DMS 273 treated with DMSO at 0.1 percent for 48 hours (cell line): ENCODE data around the gene CAV1.

ENCODE experiments used
- DNase-seq: peaks from one replicate; lab custom pipeline; 2025; lab: John Stamatoyannopoulos, UW

The CAV1 gene

DNA sequence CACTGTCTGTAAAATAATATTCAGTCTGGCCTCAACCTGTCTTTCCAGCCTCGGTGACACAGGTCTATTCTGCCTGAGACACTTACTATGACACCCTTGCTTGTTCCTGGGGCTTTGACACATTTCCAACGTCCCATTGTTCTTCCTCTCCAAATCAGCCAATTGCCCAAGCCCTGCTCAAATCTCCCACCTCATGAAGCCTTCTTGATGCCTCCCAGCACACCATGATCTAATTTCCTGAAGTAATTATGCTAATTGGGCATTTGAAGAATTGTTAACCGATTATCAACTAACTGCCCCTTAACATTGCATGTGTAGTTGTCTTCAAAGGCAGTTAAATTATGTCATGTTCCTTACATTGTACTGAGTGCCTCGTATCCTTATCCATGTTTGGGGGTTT lies 33.1 kb downstream of the CAV1 start:
- no peak for DNase-seq

DNA sequence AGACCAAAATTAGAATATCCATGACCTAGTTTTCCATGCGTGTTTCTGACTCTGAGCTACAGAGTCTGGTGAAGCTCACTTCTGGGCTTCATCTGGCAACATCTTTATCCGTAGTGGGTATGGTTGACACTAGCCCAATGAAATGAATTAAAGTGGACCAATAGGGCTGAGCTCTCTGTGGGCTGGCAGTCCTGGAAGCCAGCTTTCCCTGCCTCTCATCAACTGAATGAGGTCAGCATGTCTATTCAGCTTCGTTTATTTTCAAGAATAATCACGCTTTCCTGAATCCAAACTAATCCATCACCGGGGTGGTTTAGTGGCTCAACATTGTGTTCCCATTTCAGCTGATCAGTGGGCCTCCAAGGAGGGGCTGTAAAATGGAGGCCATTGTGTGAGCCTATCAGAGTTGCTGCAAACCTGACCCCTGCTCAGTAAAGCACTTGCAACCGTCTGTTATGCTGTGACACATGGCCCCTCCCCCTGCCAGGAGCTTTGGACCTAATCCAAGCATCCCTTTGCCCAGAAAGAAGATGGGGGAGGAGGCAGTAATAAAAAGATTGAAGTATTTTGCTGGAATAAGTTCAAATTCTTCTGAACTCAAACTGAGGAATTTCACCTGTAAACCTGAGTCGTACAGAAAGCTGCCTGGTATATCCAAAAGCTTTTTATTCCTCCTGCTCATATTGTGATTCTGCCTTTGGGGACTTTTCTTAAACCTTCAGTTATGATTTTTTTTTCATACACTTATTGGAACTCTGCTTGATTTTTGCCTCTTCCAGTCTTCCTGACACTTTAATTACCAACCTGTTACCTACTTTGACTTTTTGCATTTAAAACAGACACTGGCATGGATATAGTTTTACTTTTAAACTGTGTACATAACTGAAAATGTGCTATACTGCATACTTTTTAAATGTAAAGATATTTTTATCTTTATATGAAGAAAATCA lies 35.5 kb downstream of the CAV1 start:
- no peak for DNase-seq

DNA sequence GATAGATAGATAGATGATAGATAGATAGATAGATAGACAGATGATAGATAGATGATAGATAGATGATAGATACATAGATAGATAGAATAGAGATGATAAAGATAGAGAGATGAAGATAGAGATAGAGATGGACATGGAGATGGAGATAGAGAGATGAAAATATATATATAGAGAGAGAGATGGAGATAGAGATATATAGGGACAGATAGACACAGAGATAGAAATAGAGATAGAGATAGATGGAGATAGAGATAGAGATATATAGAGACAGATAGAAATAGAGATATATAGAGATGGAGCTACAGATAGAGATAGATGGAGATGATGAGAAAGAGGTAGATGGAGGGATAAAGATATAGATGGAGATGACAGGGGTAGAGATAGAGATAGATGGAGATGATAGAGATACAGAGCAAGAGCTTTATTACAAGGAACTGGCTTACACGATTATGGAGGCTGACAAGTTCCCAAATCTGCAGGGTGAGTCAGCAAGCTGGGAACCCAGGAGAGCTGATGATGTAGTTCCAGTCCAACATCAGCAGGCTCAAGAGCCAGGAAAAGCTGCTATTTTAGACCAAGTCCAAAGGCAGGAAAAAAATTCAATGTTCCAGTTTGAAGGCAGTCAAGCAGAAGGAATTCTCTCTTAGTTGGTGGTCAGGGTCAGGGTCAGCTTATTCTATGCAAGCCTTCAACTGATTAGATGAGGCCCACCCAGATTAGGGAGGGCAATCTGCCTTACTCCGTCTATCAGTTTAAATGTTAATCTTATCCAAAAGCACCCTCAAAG lies 37.1 kb downstream of the CAV1 start:
- no peak for DNase-seq

DNA sequence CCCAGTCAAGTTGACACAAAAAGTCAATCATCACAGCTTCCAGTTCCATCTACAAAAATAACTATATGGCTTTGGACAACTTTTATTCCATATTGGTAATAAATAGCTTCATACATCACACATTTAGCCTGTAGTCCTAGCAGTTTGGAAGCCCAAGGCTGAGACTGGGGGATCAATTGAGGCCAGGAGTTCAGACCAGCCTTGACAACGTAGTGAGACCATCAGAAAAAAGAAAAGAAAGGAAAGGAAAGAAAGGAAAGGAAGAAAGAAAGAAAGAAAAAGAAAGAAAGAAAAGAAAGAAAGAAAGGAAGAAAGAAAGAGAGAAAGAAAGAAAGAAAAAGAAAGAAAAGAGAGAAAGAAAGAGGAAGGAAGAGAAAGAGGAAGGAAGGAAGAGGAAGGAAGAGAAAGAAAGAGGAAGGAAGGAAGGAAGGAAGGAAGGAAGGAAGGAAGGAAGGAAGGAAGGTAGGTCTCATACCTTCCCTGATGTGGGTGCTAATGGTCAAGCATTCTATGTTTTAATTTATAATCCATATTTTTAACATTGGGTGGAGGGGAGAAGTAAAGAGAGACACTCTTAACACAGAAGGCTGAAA lies 37.8 kb downstream of the CAV1 start:
- no peak for DNase-seq

DNA sequence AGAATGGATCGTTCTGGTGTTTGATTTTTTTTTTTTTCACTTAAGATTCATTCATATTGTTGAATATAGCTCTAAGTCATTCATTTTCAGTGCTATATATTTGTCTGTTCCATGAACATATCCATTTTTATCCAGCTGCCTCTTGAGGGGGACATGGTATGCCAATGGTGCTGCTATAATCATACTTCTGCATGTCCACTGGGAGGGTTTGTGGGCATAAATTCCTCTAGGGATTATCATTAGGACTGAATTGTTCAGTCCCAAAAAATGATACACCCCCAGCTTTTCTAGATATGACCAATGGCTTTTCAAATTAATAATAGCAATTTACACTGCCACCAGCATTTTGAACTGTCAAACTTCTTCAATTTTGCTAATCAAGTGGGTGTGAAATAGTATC lies 41.1 kb downstream of the CAV1 start:
- no peak for DNase-seq

DNA sequence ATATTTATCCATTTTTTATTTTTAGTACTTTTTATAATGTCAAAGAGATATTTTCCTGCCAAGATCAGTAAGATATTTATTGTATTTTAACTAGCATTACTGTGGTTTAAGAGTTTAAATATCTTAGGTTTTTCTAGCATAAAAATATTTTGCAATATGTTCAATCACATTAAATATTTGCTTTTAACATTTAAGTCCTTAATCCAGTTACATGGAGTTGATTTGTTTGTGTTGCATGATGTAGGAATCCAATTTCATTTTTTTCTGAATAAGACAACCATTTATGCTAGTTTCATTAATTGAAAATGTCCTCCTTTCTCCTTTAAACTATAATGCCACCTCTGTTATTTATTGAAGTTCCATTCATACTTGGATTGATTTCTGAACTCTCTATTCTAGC lies 41.8 kb downstream of the CAV1 start:
- DNase-seq, result no peak

DNA sequence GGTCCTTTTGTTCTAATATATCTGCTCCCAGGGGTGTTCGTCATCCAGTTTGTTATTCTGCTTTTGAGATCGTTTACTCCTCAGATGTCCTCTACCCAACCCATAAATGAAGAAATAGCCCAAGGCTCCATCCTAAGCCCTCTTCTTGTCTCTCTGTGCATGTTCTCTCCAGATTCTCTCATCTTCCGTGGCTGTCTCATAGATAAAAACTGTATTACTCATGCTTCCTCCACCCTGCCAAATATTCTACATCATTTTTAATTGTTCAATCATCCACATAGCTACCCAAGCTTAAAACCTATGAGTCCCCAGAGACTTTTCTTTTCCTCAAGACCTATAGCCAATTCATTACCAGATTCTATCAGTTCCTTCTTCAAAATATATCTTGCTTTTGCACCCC lies 44.9 kb downstream of the CAV1 start:
- DNase-seq, result no peak

DNA sequence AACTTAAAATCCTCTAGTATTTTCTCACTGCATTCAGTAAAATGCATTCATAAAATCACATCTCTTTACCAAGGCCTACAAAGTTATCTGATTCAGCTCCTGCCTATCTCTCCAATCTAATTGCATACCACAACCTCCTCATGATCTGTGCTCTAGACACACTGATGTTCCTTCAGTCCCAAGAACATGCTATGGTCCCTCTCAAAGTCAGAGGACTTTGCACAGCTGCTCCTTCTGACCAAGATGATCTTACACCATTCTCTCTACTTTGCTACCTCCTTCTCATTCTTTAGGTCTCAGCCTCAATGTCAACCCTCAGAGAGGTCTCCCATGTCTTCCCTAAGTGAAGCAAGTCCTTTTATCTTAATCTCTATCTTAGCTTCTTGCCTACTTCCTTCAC lies 45.5 kb downstream of the CAV1 start:
- no peak for DNase-seq

DNA sequence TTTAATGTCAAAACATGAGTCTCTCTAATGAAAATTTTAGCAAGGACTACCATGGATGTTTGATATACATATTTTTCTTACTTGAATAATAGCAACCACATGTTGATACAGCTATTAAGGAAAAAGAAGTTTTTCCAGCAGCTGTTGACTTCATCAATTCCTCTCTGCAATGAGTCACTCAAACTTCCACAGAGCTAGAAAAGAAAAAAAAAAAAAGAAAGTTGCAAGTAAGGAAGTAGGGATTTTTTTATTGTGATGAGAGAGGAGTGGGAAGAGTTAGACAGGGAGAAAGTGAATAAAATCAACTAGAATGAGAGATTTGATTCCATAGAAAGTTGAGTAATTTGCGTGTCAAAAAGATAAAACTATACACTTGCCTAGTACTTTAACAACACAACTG lies 46.2 kb downstream of the CAV1 start:
- DNase-seq, result no peak

DNA sequence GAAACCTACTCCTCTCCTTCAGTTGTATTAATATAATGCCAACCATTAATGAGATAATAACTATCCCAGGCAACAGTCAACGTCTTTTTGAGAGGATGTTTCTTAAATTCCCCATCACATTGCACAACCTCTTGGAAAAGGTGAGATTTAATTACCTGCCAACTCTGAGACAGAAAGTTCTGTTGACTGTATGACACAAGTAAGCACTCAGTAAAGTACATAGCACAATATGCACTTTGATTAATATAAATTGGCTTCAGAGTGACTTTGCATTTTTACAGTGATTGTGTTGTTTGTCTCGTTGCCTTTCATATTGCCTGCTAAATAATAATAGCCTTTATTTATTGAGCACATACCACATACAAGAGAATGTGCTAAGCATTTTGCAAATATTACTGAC lies 46.7 kb downstream of the CAV1 start:
- no peak for DNase-seq

DNA sequence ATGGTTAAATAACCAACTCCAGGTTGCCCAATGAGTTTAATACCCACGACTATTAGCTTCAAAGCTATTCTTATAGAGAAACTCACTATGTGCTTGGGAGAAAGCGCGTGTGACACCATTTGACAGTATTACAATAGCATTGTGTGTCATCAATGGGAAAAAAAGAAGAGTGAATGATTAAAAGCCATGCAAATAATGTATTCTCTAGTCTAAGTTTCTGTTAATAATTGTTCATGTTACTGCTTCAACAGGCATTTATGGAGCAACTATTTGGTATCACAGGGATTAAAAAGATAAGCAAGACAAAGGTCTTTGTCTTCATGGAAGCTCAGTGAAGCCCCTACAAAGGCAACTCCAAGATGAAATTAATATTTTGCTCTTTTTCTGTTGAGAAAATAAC lies 47.2 kb downstream of the CAV1 start:
- DNase-seq, result no peak

DNA sequence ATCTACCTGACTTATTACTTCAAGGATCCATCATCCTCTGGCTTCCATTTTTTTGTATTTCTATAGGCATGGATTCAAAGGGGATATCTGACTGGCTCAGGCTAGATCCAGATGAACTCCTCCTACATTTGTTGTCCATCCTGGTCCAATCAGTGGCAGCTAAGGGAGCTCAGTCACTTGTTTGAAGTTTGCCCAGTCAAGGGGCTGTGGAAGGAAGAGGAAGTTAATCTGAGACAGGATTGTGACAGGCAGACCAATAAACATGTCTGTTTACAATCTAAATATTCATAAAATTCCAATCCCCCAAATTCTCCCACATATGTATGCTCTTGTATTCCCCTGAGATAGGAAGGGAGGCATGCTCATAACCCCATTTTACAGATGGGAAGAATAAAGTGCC lies 48.7 kb downstream of the CAV1 start:
- DNase-seq, result no peak

DNA sequence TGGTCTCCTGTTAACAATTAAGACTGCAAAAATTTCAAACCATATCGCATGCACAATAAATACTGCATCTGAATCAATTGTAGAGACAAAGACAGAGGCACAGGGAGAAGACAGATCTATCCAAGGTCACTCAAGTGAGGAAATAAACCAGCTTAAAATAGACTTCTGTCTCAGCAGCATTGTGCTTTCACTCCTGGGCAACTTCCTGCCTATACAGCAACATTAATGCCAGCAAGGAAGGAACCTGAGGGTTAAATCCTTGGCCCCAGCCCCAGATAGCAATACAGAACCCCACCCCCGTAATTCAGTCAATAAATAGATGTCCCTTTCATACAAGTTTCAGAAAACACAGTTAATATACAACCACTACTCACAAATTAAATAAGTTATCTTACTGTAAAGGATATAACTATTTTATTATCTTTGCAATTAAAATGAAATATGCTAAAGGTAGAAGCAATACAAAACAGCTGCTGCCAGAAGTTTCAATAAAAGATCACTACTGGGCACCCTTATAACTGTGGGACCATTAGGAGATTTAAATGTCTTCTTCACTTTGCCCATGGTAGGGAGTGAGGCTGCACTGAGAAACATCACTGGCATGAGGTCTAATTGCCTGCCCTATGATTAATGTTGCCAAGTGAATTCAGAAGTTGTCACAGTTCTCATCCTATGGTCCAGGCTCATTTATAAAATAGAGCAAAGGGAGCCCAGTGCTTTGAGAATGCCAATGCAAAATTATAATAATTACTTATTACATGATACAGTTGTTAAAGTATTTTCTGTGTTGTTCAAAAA lies 49.4 kb downstream of the CAV1 start:
- no peak for DNase-seq

DNA sequence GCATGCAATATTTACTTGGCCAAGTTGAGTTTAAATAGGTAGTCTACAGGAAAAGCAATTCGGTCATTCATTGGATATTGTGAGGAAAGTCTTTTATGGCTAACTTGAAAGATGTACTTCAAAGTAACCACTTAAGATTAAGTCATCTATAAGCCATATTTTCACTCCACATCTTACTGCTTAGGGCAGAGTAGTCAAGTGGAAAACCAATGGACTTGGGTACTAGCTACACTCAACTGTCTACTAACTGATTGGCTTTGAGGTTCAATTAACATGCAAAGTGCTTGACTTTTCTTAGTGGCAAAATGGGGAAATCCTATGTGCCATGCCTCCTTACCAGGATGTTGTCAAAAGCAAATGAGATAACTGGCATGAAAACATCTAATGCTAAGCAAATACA lies 51.0 kb downstream of the CAV1 start:
- no peak for DNase-seq

DNA sequence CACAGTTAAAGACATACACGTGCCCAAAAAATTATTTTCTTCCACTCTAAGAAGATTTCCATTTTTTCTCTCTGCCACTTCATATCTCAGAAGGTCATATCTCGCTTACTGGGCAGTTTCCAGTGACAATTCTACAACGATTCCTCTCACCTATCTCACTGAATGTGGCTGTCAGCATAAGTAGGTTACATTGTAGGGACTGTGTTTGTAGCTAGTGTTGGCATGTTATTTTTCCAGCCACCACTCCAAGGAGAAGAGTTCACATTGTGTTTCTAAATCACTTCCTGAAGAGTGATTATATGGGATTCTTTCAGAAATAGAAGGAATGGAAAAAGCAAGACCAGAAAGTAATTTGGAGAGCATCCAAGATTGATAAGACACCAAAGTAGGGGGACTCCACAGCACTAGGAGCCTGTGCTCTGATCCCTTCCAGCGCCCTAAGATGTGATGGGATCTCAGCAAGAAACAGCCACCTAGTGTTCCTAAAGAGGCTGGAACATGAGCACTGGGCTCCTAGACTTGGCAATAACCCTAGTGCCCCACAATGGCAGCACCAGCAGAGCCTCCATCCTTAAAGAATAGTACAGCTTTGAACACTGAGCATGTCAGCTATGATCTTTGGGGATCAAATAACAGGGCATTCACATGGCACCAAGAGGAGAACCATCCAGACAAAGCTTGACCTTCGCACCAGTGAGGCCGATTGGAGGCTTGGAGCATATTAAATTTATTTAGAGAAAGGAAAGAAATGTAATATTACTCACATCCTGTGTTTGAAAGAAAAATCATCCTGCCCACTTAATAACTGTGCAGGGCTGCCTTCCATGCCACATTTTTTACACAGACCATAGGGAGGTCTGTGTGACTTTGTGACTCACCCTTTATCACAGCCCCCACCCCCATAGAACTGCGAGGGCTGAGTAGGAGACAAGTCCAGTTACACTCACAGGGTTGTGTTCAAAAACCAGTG lies 51.8 kb downstream of the CAV1 start:
- no peak for DNase-seq

DNA sequence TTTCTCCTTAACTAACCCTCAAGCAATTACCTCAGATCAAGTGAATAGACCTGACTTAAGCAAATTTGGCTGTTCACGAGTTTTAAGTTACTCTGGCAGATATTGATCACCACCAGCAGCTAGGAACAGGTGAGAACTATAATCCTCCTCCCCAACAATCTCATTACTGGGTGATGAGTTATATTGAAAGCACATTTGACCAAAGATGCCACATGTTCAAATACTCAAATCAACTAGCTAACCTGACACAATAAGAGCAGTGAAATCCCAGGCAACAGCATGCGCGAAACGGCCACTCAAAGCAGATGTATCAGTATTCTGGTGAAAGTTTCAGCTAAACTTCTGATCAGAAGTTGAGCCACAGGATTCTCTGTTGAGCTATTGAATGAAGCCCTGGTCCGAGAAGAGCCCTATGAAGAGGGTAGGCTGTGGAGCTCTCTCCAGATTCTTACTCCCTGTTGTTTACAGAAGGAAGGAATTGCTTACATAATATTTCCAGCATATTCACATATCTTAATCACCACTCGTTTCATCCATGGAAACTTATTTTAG lies 52.6 kb downstream of the CAV1 start:
- no peak for DNase-seq

DNA sequence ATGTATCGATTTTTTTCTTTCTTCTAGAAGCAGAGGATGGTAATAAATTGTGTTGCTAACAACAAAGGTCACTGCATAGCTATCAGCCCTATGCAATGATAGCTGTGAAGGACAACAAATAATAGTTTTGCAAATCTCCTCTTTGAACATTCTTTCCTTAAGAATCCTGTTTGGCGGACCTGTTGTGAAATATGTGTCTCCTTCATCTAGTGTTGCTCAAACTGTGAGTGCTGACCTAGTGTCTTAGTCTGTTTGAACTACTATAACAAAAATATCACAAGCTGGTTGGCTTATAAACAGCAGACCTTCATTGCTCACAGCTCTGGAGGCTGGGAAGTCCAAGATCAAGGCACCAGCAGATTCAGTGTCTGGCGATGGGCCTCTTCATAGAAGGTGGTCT lies 53.7 kb downstream of the CAV1 start:
- DNase-seq, result no peak

DNA sequence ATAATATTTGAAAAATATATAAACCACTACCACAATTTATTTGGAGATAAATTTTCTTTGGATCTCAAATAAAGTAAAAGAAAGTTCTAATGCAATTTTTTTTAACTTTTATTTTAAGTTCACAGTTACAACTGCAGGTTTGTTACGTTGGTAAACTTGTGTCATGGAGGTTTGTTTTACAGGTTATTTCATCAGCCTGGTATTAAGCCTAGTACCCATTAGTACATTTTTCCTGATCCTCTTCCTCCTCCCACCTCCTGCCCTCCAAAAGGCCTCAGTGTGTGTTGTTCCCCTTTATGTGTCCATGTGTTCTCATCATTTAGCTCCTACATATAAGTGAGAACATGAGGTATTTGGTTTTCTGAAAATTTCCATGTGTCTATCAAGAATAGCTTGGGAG lies 54.5 kb downstream of the CAV1 start:
- DNase-seq, result no peak

DNA sequence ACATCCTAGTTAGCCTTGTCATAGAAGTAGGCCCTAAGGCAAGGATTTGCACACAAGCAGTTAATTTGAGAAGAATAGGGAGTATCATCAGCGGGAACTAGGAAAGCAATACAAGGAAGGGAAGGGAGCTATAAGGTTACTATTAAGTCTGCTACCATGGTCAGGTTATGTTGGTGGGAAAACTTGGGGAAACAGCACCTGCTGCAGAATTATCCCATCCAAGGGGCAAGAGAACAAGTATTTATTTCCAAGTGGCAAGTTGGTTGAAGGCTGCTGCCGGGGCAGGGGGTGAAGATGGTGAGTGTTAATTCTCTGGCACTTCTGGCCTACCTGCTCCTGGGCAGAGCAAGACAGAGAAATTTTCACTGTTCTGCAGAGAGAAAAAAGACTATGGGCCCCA lies 55.0 kb downstream of the CAV1 start:
- DNase-seq, result no peak

DNA sequence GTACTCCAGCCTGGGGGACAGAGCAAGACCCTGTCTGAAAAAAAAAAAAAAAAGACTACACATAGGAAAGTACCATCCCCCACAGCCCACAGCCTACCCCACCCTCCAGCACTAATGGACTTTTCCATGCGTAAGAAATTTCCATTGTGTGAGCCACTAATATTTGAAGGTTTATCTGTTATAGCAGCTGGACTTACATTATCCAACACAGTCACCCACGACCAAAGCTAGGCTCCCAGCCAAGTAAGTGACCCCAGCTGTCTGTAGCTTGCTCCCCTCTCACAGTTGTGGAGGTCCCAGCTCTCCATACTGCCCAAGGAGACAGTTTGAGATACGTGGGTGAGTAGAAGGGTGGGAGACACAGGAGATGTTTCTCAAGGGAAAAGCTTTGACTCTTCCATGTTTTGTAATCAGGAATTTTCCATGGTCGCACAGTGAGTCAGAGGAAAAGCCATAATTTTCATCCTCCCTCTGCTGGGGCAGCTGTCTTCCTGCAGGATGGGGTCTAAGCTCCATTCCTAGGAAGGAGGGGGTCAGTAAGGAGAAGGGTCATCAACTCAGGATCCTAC lies 57.4 kb downstream of the CAV1 start:
- DNase-seq, result no peak
